Hepatocyte (in vitro differentiated cells): Measurements from ENCODE around the gene COX11.

ENCODE experiments used
- CTCF ChIP-seq: fragments of 200-600 bp; sonication (generic); IDR thresholded peaks from 2 replicates; pipeline ENCODE4 v1.5.1; 2016; ENCODE audit warnings: antibody characterized with exemption, mild to moderate bottlenecking; ENCODE audit not compliant: poor library complexity
- EZH2 ChIP-seq: fragments of 200-600 bp; sonication (generic); IDR thresholded peaks from 2 replicates; pipeline ENCODE4 v1.6.1; 2016; ENCODE audit warnings: antibody characterized with exemption, mild to moderate bottlenecking, borderline replicate concordance
- EZH2phosphoT487 ChIP-seq: fragments of 200-600 bp; sonication (generic); IDR thresholded peaks from one replicate; pipeline ENCODE4 v1.6.1; 2018; ENCODE audit warnings: antibody characterized with exemption, mild to moderate bottlenecking, low read depth, moderate library complexity; ENCODE audit not compliant: unreplicated experiment, severe bottlenecking

- no peak for TF ChIP-seq CTCF
- no peak for TF ChIP-seq EZH2
- no peak for TF ChIP-seq EZH2phosphoT487
Observed at GRCh38 chr17:54951286-54951685, 17.2 kb downstream of the COX11 start.
